ENCODE data around the gene CAPN10.
"Not testable (repeated sequence)": the region's sequence is repeated elsewhere in the genome, so short reads cannot be mapped to it uniquely, and the experiment has no call there.

Gene CAPN10

DNA sequence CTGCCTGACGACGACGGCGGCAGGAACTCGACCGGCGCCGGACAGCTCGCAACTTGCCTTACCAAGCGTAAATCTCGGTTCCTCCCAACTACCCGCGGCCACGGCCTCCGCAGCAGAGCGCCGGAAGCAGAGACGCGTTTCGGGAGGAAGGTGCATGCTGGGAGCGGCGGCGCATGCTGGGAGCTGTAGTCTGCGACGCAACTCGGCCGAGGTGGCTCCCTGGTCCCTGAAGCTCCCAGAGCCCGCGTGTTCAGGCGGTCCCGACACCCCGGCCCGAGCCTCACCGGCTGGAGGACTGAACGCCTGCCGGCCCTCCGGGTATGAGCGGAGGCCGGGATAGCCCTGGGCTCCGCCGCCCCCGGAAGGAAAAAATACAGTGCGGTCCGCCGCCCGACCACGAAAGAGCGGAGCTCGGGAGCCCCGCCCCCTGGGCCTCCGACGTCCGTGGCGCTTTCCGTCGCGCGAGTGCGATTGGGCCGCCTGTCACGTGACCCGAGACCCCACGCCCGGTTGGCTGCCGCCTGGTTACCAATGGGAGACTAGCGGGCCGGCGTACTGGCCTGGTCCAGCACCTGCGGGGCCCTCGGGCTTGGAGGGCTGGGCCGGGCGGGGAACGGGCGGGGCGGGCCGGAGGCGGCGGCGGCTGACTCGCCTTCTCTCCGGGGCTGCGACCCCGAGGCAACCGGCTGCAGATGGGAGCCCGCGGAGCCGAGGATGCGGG is at the start of gene CAPN10:
CAPN10 (plus strand) TSS at position 537 of the 721 bp plus-strand sequence; CDS start at position 715, 178 bp downstream.
- DNase-seq (ENCODE audit: low read depth in 2 of 2), result peak; percentile 93 to 96

- no peak for DNase-seq (ENCODE audit: low read depth in 2 of 2)
Measured at GRCh38 chr2:240538031-240538780, 48.3 kb upstream of the CAPN10 start.

- DNase-seq (ENCODE audit: low read depth in 2 of 2), result not testable (repeated sequence)
Measured at GRCh38 chr2:240539101-240539500, 47.4 kb upstream of the CAPN10 start.

DNA sequence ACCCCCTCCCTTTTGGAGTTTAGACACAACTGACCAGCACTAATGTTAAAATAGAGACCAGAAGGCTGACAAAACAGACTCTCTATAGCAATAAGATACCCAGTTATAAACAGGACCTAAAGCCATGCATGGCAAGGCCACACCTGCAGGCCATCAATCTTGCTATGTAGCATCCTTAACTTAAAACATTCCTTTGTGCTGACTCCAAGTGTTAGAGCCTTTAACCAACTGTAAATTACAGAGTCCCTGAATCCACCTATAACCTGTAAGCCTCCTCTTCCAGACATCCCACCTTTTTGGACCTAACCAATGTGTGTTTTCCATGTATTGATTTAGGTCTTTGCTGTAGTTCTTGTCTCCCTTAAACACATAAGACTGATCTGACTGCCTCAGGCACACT is 46.6 kb upstream of the CAPN10 start:
- no peak for DNase-seq (ENCODE audit: low read depth in 2 of 2)

DNA sequence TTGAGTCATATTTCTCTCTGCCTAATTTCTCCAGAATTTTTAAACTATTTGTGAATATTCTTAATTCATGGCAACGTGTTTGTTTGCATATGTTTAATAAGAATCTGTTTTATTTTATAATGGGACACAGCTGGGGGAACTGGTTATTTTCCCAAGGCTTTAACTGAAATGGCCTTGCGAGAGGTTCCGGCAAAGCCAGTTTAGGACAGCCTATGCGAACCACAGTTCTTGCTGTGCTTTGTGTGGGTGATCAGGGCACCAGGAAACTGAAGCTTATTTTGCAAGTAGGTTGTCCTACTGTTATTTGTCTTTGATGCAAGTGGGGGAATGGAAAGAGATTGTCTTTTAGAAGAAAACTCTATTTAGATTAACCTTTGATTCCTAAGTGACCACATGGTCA is 35.2 kb upstream of the CAPN10 start:
- DNase-seq (ENCODE audit: low read depth in 2 of 2), result no peak

DNA sequence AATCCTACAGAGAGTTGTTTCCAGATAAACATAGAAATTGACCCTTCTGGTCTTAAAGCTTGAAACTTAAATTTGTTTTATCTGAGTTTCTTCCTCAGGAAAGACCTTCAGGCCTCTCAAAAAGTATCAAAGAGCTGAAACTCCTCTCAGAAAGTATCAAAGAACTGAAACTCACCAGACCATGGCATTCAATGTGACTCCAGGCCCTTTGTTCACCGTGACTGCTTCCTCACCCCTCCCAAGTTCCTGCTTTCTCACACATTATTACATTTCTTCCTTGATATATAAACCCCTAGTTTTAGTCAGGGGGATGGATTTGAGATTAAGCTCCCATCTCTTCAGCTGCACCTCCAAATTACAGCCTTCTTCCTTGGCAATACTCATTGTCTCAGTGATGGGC is 34.7 kb upstream of the CAPN10 start:
- DNase-seq (ENCODE audit: low read depth in 2 of 2), result no peak

GRCh38 chr2:240553956-240554480 is 32.5 kb upstream of the CAPN10 start:
- DNase-seq (ENCODE audit: low read depth in 2 of 2), result no peak

DNA sequence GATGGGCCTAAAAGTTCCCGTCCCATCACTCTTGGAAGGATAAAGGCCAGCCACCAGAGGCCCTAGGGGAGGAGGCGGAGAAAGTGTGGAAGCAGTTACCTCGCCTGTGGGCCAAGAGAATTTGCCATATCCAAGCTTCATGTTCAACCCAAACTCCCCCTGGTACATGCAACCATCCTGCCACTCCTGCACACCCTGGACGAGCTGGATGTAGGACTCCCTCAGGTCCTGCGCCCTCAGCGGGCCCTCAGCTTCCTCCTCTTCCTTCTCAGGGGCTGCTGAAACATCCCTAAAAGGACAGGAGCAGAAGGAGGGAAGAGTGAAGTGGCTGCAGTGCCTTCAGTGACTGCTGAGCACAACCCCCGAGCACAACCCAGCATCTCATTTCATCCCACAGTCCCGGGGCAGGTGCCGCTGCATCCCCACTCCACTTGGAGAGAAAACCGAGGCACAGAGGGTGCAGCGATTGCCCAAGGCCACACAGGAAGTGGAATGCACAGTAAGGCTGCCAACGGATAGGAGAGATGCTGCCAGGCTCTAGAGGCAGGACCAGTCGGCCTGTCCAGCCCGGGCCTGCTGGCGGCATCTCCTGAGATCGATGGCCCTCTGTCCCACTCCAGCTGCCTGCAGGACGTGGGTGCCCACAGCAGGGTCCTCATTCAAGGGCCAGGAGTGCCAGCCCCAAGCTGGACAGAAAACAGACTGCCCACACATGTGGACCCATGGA is 31.6 kb upstream of the CAPN10 start:
- DNase-seq (ENCODE audit: low read depth in 2 of 2), result no peak

DNA sequence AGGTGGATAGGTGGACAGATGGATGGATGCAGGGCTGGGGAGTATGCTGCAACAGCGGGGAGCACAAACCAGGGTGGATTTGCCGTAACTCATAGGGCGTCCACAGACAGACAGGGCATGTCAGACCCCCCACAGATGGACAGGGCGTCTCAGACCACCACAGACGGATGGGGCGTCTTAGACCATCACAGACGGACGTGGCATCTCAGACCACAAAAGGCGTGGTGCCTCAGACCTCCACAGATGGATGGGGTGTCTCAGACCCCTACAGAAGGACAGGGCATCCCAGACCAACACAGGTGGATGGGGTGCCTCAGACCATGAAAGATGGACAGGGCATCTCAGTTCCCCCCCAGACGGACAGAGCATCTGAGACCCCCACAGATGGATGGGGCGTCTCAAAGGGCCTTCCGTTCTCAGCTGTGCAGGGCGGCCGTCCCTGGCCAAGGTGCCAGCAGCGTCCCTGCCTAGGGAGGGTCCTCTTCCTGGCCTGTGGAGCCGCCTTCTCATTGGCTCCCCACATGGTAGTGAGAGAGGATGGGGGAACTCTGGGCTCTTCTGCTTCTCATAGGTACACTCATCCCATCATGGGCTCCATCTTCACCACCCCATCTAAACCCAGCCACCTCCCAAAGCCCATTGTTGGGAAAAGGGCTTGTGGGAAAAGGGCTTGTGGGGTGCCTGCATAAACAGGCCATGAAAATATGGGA is 30.8 kb upstream of the CAPN10 start:
- no peak for DNase-seq (ENCODE audit: low read depth in 2 of 2)

- peak; percentile 65 to 66 for DNase-seq (ENCODE audit: low read depth in 2 of 2)
Measured at GRCh38 chr2:240556553-240557100, 29.9 kb upstream of the CAPN10 start.

DNA sequence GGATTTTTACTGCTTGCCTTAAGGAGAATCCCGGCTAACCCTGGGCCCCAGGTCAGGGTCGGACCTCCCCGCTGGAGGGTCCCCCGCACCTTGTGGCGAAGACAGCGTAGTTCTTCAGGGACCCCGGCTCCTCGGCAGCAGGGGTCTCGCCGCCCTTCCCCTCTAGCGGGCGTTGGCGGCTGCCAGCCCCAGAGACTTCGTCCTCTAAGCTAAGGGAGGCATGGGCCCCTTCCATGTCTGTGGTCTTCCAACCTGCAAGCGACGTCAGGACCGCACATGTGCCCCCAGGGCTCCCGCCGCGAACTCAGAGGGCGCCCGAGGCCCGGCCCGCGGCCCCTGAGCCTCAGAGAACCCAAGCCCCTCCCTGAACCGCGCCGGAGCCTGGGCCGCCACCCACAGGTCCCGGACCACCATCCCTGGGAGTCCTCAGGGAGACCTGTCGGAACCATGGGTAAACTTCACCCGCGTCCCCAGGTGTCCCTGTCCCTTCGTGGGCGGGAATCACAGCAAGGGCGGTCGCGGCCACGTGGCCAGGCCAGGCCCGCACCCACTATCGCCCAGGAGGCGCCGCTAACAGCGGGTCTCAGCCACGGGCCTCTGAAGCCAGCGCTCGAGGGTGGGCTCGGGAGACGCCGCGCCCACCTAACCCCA is 29.3 kb upstream of the CAPN10 start:
- no peak for DNase-seq (ENCODE audit: low read depth in 2 of 2)

DNA sequence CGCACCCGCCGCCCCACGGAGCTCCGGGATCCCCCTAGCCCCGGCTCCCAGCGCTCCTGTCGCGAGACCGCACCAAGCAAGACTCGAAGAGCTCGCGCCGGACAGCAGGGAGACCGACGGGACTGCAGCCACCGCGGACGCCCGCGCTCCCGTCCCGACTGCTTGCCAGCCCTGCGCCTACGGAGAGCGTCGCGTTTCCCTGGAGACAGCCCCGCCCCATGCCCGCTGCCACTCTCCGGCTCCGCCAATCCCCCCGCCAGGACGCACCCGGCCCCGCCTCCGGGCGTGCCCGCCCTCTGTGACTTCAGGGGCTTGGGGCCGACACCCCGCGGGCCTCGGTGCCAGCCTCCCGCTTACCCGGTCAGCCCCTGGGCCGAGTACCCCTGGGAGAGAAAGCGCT is 28.7 kb upstream of the CAPN10 start, which contains the start of gene ANKMY1:
ANKMY1 (minus strand) TSS at position 181 of the 400 bp plus-strand sequence. CDS start 653 bp downstream, outside the sequence.
- DNase-seq (ENCODE audit: low read depth in 2 of 2), result peak; percentile 69 to 72

- DNase-seq (ENCODE audit: low read depth in 2 of 2), result no peak
Measured at GRCh38 chr2:240558236-240558761, 28.2 kb upstream of the CAPN10 start.

GRCh38 chr2:240559286-240559685 is 27.2 kb upstream of the CAPN10 start:
- DNase-seq (ENCODE audit: low read depth in 2 of 2), result no peak

DNA sequence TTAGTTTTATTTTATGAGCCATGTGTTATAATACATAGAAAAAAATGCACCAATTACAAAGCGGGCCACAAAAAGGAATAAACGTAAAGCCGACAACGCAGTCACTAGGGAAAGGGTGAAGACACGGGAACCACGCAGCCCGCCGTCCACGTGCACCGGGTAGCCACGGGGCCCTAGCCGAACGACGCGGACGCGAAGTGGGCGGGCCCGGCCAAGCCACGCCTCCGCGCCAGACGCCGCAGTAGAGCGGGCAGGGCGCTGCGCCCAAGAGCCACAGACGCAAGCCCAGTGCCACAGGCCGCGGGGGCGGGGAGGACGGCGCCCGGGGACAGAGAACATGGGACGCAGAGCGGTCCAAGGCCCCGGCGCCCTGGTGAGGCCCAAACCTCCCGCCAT is 26.5 kb upstream of the CAPN10 start, which contains the start of gene DUSP28:
DUSP28 (plus strand) TSS at position 274 of the 396 bp plus-strand sequence. CDS start 328 bp downstream, outside the sequence.
- peak; percentile 83 to 88 for DNase-seq (ENCODE audit: low read depth in 2 of 2)

GRCh38 chr2:240560480-240561324 is 25.8 kb upstream of the CAPN10 start:
- peak; percentile 100 for DNase-seq (ENCODE audit: low read depth in 2 of 2)

- no peak for DNase-seq (ENCODE audit: low read depth in 2 of 2)
Measured at GRCh38 chr2:240561325-240561971, 25.1 kb upstream of the CAPN10 start.

GRCh38 chr2:240563231-240563630 is 23.3 kb upstream of the CAPN10 start:
- DNase-seq (ENCODE audit: low read depth in 2 of 2), result not testable (repeated sequence)
